Measurements from ENCODE around the gene TNPO3.
"Not testable (repeated sequence)": the region's sequence is repeated elsewhere in the genome, so short reads cannot be mapped to it uniquely, and the experiment has no call there.

TNPO3 gene

DNA sequence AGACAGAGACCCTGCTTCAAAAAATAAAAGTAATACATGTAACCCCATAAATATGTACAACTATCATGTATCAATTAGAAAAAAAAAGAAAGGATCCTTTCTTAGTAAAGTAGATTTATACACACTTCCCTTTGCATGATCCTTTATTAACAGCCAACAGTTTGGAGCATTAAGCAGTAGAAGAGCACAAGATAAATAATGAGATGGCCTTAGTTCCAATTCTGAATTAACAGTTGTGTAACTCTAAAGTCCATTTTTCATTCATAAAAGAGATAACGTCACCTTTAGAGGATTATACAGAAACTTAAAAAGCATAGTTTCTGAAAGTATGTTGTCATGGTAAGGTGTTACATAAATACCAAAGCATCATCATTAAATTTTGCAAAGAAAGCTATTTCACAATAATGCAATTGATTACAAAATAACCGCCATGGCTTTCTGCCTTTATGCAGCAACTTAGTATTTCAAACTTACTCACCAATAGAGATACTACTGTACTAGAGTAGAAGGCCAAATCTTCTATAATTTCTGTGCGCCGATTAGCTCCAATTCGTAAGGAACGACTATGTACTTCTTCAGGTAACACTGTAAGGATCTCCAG lies 40.3 kb downstream of the TNPO3 start:
- no peak for DNase-seq (ENCODE audit: low spot score)

DNA sequence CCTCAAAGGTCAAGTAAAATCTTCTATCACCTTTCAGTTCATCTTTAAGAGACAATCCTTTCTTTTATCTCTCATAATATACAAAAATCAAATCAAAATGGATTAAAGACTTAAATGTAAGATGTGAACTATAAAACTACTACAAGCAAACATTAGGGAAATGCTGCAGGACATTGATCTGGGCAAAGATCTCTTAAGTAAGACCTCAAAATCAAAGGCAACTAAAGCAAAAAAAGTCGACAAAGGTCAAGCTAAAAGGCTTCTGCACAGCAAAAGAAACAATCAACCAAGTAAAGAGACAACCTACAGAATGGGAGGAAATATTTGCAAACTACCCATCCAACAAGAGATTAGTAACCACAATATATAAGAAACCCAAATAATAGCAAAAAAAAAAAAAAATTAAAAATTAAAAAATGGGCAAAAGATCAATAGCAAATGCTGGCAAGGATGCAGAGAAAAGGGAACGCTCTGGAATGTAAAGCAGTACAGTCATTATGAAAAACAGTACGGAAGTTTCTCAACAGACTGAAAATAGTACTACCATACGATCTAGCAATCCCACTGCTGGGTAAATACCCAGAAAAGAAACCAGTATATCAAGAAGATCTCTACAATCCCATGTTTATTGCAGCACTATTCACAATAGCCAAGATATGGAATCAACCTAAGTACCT lies 41.7 kb downstream of the TNPO3 start:
- DNase-seq (ENCODE audit: low spot score) = no peak

DNA sequence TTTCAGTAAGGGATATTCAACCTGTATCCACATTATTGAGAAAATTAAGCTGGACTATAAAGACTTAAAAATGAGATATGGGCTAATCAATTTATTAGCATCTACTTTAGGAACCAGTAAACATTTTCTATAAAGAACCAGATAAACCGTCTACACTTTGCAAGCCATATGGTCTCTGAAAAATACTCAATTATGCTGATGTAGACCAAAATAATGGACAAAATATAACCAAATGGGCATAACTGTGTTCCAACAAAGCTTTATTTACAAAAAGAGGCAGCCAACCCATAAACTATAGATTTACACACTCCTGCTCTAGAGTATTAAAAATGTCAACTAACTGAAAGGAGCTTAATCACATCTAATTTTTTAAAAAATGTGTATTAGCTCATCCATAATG lies 42.3 kb downstream of the TNPO3 start:
- DNase-seq (ENCODE audit: low spot score) = no peak

DNA sequence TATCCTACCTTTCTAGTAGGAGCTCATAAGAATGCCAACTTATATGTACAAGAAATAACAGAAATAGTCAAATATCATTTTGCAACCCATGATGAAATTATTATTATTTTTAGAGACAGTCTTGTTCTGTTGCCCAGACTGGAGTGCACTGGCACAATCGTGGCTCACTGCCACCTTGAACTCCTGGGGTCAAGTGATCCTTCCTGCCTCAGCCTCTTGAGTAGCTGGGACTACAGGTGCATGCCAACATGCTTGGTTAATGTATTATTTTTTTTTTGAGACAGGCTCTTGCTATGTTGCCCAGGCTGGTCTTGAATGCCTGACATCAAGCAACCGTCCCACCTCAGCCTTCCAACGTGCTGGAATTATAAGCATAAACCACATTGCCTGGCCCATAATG lies 44.8 kb downstream of the TNPO3 start:
- no peak for DNase-seq (ENCODE audit: low spot score)

DNA sequence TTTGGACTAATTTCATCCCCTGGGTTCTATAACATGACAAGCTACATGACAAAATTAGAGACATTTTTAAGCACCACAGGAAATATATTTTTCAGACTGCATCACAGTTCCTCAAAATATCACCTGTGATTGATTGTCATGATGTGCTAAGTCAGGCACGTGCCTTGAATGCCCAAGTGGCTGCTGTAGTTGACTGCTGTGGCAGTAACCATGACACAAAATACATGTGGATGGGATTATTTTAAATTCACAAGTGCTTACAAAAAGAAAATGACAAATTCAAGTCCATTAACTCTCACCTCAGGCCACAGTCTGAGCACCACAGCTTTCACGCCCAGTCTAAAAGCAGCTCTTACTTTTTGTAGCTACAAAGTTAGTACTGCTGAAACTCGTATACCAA lies 45.5 kb downstream of the TNPO3 start:
- DNase-seq (ENCODE audit: low spot score) = peak; percentile 9

DNA sequence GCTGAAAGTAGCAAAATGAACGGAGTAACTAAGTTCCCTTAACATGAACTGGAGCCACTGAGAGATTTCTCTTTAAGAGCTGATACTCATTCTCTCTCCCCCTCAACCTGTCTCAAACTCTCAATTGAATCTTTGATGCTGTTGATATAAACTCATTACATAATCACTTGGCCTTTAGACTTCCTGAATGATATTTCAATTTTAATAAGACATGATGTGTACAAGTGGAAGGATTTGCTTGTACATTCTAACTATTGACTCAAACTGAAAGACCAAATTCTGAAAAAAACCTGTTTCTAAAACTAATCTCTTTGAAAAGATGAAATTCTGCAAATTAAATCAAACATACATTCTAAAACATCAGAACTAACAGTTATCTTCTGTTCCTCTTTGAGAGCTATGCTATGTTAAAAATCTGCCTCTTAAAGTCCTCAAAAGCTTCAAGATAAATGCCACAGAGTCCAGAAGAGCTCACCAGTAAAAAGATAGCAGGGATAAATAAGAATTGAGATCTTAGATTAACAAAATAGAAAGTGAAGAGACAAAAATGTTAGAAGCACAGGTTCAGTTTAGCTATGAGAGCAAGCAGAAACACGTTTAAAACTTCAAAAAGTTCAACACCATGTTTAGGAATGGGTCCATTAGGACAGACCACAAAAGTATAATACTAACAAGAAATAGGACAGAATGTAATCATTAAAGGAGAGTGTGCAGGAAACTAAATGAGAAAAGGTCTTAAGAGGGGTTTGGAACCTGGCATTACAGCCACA lies 46.1 kb downstream of the TNPO3 start:
- peak; percentile 74 for DNase-seq (ENCODE audit: low spot score)

DNA sequence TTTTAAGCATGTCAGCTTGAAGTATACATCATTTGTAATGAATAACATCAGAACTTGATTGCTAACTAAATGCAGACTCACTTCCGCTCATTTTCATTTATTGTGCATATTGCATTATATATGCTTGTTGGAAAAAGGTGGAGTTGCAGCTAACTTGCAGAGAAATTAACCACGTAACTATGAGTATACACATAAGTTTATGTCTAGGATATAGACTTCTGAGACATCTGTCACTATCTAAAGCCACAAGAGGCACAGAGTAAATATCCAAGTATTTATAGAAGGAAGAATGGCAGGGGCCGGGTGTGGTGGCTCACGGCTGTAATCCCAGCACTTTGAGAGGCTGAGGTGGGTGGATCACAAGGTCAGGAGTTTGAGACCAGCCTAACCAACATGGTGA lies 47.3 kb downstream of the TNPO3 start:
- DNase-seq (ENCODE audit: low spot score) = no peak

DNA sequence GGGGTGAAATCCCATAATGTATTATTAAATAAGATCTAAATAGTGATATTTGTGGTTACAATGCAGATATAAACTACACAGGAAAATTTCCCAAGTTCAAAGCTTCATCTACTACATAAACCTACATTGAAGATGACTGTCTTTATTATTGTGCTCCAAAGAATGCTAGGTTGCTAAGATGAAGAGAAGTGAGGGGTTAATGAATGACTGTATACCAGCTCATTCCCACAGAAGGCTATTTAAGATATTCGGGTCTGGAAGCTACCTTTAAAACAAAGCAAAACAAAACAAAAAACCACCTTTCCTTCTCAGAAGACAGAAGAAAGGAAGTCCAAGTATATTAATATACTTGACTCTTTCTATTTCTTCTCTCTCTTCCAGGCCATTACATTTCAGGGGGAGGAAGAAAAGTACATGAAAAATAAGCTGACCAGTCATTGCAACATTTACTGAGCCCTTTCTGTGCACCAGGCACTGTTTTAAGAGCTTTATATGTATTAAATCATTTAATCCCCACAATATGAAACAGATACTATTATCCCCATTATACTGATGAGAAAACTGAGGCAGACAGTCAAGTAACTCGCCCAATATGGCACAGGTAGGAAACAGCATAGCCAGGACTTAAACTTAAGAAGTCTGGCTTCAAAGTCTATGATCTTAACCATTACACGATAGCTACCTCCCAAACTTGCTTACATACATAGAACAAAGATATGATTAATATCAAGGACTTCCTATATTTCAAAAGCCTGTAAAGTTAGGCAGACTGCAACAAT lies 48.1 kb downstream of the TNPO3 start:
- DNase-seq (ENCODE audit: low spot score) = no peak

DNA sequence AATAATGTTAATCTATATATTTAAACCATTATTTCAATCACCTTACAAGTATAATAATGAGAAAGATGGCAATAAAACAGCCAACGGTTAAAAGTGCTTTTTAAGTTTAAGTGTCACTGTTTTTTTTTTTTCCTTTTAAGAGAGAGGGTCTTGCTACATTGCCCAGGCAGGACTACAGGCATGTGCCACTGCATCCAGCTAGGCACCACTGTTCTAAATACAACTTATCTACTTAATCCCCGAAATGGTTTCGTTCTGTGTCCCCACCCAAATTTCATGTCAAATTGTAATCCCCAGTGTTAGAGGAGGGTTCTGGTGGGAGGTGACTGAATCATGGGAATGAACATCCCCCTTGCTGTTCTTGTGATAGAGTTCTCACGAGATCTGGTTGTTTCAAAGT lies 49.7 kb downstream of the TNPO3 start:
- DNase-seq (ENCODE audit: low spot score) = no peak

DNA sequence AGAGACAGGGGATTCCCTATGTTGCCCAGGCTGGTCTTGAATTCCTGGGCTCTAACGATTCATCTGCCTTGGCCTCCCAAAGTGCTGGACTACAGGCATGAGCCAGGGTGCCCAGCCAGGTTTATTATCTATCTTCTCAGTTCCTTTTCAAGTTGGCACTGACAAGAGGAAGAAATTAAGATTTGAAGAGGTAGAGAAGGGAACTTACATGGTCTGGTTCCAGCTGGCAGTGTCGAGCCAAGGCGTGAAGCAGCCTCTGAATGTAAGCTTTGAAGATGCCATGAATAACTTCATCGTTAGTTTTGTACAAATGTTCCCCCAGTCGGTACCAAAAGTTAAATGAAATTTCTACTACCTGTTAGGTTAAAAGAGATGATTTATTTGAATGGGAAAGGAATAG lies 57.7 kb downstream of the TNPO3 start:
- DNase-seq (ENCODE audit: low spot score) = no peak

DNA sequence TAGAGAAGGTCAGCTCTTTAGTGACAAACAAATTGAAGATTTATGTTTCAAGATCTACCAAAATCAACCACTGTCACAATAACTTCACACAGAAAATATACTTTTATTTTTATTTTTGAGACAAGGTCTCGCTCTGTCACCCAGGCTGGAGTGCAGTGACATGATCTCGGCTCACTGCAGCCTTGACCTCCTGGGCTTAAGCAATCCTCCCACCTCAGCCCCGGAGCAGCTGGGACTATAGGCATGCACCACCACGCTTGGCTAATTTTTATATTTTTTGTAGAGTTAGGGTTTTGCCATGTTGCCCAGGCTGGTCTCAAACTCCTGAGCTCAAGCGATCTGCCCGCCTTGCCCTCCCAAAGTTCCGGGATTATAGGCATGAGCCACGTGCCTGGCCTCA lies 60.4 kb downstream of the TNPO3 start:
- not testable (repeated sequence) for DNase-seq (ENCODE audit: low spot score)

DNA sequence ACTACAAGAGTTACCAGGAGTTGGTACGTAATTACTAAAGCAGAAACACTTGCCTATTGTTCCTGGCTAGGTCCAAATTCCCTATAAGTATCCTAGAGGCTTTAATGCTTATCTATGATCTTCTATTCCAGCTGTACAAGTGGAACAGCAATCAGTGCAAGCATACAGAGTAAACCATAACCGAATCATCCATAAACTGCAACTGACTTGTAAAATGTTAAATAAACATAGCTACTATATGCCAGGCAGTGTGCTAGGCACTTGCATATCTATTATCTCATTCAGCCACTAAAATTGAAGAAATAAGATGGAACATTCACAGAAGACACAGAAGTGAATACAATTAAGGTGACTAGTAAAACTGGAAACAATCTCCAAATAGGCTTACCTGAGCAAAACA lies 61.5 kb downstream of the TNPO3 start:
- DNase-seq (ENCODE audit: low spot score) = no peak

DNA sequence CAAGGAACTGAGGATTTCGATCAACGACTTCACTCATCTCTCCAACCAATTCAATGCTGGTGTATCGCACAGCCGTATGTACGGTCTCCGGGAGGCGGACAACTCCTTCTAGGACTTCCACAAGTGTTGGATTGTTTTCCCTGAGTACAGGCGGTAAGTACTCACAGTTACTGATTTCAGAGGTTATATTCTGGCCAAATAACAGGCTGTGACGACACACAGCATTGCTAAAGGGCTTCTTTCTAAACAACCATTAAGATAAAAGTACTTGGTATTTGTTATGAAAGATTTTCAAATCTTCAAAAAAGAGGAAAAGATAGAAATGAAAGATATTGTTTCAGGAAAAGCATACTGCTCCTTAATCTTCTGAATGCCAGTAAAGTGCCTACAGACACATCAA lies 65.0 kb downstream of the TNPO3 start:
- DNase-seq (ENCODE audit: low spot score) = no peak

DNA sequence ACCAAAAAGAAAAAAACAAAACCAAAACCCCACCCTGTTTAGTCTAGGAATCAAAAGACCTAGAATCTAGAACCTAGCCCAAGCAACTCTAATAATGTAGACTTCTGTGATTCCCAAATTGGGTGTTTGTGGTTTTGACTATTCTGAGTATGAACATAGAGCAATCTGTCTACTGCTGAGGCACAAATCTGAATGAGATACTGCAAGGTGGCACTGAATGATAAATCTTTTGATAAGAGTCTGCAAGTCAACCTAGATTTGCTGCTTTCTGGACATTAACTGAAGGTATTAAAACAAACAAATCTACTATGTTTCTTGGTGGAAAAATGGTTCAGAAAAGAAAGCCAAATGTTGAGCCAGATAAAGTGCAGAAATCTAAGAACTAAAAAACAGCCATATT lies 66.5 kb downstream of the TNPO3 start:
- no peak for DNase-seq (ENCODE audit: low spot score)

DNA sequence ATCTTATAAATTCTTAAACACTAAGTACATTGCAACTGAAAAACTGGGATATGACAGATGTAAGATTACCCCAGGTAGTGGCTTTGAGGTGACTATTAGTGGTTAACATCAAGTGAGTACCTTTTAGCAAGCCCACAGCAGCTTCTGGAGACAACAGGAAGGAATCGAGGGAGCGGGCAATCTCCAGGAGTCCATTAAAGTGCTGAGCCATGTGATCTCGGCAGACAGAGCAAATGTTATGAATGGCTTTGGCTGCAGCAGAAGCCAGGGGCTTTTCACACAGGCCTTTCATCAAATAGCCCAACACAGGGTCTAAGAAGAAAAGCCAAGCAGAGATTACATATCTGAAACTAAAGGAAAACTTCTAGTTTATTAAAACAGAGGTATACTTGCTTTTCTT lies 68.3 kb downstream of the TNPO3 start:
- DNase-seq (ENCODE audit: low spot score) = no peak

DNA sequence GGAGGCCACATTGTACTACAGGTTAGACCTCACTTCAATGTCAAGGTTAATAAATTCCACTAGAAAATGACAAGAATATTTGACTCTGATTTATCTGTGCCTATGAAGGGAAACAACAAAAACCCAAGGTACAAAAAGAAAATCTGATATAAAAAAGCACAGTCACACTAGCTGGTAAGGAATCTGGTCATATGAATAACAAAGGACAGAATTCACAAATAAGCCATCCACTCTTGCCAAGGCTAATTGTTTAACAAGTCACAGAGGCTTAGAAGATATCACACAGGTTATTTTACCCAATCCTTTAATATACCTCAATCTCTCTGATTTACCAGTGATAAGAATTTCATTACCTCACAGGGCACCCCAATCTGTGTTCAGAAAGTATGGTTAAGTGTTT lies 69.3 kb downstream of the TNPO3 start:
- DNase-seq (ENCODE audit: low spot score) = no peak

DNA sequence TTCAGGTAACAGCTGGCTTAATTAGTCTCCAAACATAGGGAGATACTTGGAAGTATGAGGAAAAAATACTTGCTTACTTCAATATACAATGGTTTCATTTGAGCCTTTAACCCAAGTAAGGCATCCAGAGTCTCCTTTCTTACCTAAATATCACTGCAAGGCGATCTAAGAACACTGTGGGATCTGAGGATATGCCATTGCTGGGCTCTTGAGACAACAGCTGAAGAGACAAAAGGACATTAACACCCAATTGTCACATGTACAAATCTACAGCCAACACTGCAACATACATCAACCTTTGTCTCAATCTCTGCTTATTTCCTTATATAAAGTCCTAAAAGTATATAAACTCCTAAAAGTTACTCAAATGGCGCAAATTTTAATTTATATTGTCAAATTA lies 72.8 kb downstream of the TNPO3 start:
- DNase-seq (ENCODE audit: low spot score) = no peak

DNA sequence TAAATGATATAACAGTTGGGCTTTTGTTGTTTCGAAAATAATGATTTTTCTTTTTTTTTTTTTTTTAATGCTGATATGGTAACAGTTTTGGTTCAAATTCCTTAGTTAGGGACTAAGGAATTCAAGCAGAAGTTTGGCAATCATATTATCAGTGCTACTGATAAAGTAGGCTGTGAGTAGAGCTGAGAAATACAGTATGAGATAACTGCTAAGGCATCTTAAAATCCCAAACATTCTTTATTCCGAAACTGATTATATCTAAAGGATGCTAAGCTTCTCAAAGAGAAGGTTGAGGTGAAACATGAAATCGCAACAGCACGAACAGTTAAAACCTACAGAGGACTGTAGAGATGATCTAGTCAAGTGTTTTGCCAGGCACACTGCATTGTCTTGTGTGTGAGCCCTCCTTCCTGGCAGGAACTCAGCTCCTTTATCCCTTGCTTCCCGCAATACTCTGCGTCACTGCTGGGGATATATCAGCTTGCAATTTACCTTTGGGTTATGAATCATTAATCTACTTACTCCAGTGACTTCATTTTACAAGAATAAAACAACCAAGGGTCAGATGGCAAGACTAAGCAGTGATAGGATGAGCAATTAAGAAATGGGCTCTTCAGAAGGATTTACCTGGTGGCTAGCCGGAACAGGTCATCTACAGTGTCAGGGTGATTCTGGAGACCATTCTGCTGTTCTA lies 80.5 kb downstream of the TNPO3 start:
- DNase-seq (ENCODE audit: low spot score) = no peak

DNA sequence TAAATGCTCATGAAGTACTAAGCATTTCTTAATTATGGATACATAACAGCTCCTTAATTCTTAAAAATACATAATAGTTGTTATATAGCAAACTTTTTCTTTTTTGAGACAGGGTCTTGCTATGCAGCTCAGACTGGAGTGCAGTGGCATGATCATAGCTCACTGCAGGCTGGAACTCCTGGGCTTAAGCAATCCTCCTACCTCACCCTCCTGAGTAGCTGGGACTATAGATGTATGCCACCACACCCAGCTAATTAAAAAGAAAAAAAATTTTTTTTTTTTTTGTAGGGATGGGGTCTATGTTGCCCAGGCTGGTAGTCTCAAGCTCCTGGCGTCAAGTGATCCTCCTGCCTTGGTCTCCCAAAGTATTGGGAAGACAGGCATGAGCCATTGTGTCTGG lies 86.3 kb downstream of the TNPO3 start:
- DNase-seq (ENCODE audit: low spot score) = no peak

DNA sequence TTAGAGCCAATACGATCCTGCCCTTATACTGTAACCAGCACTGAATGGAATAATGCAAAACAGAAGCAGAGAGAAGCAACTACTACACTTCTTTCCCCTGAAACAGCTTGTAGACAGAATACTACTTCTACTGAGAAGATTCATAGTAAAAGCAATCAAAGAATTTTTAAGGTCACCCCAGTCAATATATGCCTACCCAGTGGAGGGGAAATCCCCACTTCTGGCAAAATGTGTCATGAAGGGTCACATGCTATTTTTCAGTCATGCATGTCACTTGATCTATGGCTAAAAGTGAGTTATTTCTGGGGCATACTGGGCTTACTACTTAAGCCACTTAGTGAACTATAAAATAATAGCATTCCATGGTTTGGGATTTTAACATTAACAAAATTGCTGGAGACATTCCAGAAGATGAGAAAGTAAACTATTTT lies 91.6 kb downstream of the TNPO3 start:
- DNase-seq (ENCODE audit: low spot score) = peak; percentile 79

DNA sequence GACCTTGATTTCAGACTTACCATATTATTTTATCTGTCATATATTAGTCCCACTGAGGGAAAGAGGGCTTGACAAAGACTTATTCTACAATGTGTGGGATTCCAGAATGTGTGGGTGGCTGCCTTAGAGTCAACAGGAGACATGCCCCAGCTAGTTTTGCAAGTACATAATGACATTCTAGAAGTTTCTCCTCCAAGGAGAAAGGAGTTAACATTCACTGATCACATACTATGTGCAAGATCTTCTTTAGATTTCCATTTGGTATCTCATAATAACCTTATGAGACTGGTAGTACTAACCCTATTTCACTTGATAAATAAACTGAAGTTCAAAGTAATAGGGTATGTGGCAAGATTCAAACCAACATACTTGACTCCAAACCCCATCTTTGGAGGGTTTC lies 92.0 kb downstream of the TNPO3 start:
- no peak for DNase-seq (ENCODE audit: low spot score)

DNA sequence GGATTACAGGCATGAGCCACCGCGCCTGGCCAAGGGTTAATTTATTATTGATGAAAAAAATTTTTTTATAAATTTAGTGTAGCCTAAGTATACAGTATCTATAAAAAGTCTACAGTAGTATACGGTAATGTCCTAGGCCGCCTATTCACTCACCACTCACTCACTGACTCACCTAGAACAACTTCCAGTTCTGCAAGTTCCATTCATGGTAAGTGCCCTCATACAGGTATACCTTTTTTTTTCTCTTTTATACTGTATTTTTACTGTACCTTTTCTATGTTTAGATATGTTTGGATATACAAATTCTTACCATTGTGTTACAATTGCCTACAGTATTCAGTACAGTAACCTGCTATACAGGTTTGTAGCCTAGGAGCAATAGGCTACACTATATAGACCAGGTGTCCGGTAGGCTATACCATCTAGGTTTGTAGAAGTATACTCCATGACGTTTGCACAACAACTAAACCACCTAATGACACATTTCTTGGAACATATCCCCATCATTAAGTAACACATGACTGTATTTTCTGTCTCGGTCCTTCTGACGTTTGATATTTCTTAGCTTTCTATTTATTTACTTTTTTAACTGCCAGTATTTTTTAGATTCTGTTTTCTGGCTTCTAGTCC lies 93.8 kb downstream of the TNPO3 start:
- DNase-seq (ENCODE audit: low spot score) = no peak

All from activated CD4-positive, alpha-beta T cell treated with anti-CD3 and anti-CD28 coated beads, Interleukin-2, Interleukin-4, amounts not matched to agents 100 ng/mL and 50 ng/mL, durations not matched to agents 16 hours and 8 hours (primary cell).